Measurements from ENCODE around the gene IYD. TPM values are rescaled to one million over a fixed set of nuclear protein-coding genes. Genes with fewer than 3 reads are reported as not detected.

IYD gene, protein sequence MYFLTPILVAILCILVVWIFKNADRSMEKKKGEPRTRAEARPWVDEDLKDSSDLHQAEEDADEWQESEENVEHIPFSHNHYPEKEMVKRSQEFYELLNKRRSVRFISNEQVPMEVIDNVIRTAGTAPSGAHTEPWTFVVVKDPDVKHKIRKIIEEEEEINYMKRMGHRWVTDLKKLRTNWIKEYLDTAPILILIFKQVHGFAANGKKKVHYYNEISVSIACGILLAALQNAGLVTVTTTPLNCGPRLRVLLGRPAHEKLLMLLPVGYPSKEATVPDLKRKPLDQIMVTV
- not detected for polyA plus RNA-seq (ENCODE audit: low read depth in 6 of 6)

- Mint-ChIP-seq H3K9me3 (peaks cover 0 to 3% (median 0%) of the 10 kb centered on the region in 7 donors), H3K4me1 (no peaks in the 10 kb centered on the region), H3K4me3 (no peak within 1 kb of the TSS), H3K27ac (no peak within 1 kb of the TSS), H3K36me3 (no peaks in the 10 kb centered on the region), H3K27me3 (peaks cover 8 to 32% (median 28%) of the 10 kb centered on the region in 3 donors)
- DNase-seq (no peak), ATAC-seq (ENCODE audit: low read depth in 2 of 2) (no peak)
These were observed at the start of gene IYD for GRCh38 chr6:150368762-150369161. Gene IYD (plus strand): TSS chr6:150369012. CDS start chr6:150369032, 20 bp downstream.

DNA sequence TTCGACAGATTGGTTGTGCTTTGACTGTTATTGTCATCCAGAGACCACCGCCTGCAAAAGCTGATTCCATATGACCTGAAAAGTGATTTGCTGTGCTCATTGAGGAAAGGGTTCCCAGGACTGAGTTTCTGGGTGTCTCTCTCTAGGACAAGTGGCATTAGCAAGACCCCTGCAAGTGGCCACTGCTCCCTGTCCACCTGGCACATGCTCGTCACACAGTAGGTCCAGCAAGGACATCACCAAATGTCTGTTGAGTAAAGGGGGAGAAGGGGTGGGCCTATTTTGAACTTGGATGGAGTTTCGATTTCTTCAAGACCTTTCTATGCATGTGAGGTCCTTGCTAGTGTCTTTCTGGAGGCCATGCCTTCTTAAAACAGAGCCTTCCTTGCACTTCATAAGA lies 48.9 kb upstream of the IYD start:
- ATAC-seq (ENCODE audit: low read depth in 2 of 2) (no peak), DNase-seq (no peak)
- Mint-ChIP-seq H3K4me1 (no peaks in the 10 kb centered on the region), H3K27me3 (peaks cover 18 to 34% (median 22%) of the 10 kb centered on the region in 3 donors), H3K27ac (no peak overlapping the region), H3K9me3 (peaks cover 0 to 3% (median 0%) of the 10 kb centered on the region in 7 donors), H3K36me3 (no peaks in the 10 kb centered on the region), H3K4me3 (peak overlapping the region in 1 of 8 donors; percentile 42)

- Mint-ChIP-seq H3K27me3 (peaks cover 17 to 31% (median 18%) of the 10 kb centered on the region in 3 donors), H3K27ac (no peak overlapping the region), H3K4me3 (no peak overlapping the region), H3K9me3 (peaks cover 0 to under 1% (median 0%) of the 10 kb centered on the region in 7 donors), H3K36me3 (peaks cover 0 to 1% of the 10 kb centered on the region in 2 donors), H3K4me1 (no peaks in the 10 kb centered on the region)
- ATAC-seq (ENCODE audit: low read depth in 2 of 2) (no peak), DNase-seq (no peak)
These were observed 48.4 kb upstream of the IYD start for GRCh38 chr6:150320442-150320841.

GRCh38 chr6:150322466-150322871 lies 46.3 kb upstream of the IYD start:
- H3K27ac Mint-ChIP-seq = no peak overlapping the region
- H3K9me3 Mint-ChIP-seq = peaks cover 0 to 5% (median 0%) of the 10 kb centered on the region in 7 donors
- peaks cover 0 to 8% of the 10 kb centered on the region in 2 donors for H3K36me3 Mint-ChIP-seq
- peaks cover 0 to 4% (median 0%) of the 10 kb centered on the region in 3 donors for H3K4me1 Mint-ChIP-seq
- no peak for DNase-seq
- no peak for ATAC-seq (ENCODE audit: low read depth in 2 of 2)
- H3K4me3 Mint-ChIP-seq = no peak overlapping the region
- peaks cover 12 to 30% (median 16%) of the 10 kb centered on the region in 3 donors for H3K27me3 Mint-ChIP-seq

DNA sequence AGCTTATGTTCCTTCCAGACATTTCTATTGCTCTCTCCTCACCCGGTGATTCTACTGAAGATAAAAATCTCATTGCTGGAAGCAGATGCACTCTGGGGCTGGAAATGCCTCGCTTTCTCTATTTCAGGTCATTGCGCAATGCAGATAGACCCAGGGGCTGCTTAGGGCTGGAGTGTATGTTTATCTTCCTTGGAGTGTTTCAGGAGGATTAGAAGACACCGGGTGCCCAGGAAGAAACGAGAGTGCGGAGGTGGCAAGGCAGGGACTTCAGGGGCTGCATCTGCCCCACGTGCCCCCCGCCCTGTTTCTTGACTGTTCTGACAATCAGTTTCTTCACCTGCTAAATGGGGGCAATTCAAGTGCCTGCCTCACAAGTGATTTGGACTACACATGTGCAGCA lies 45.6 kb upstream of the IYD start:
- no peak for DNase-seq
- no peak for ATAC-seq (ENCODE audit: low read depth in 2 of 2)
- H3K4me1 Mint-ChIP-seq = peaks cover 0 to 4% (median 0%) of the 10 kb centered on the region in 3 donors
- H3K27ac Mint-ChIP-seq = no peak overlapping the region
- peaks cover 0 to 5% (median 0%) of the 10 kb centered on the region in 7 donors for H3K9me3 Mint-ChIP-seq
- peaks cover 0 to 8% of the 10 kb centered on the region in 2 donors for H3K36me3 Mint-ChIP-seq
- no peak overlapping the region for H3K4me3 Mint-ChIP-seq
- peaks cover 12 to 30% (median 16%) of the 10 kb centered on the region in 3 donors for H3K27me3 Mint-ChIP-seq

DNA sequence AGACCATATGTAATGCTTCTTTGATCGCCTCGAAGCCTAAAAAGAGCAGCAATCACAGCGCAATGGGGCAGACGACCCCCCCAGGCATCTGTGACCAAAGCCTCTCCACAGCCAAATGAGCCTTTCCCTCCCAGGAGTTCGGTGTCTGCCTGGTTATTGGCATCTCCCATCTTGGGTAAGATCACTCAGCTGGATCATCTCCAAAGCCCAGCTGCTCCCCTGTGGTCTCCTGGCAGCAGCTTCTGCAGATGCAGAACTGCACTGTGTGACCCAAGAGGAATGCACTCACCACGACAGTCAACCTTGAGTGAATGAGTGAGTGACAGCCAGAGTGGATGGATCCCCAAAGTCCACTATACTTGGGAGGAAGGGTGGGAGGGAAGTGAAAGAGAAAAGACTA lies 44.8 kb upstream of the IYD start:
- Mint-ChIP-seq H3K4me1 (peaks cover 0 to 4% (median 0%) of the 10 kb centered on the region in 3 donors), H3K27ac (no peak overlapping the region)
- ATAC-seq (ENCODE audit: low read depth in 2 of 2) = no peak

DNA sequence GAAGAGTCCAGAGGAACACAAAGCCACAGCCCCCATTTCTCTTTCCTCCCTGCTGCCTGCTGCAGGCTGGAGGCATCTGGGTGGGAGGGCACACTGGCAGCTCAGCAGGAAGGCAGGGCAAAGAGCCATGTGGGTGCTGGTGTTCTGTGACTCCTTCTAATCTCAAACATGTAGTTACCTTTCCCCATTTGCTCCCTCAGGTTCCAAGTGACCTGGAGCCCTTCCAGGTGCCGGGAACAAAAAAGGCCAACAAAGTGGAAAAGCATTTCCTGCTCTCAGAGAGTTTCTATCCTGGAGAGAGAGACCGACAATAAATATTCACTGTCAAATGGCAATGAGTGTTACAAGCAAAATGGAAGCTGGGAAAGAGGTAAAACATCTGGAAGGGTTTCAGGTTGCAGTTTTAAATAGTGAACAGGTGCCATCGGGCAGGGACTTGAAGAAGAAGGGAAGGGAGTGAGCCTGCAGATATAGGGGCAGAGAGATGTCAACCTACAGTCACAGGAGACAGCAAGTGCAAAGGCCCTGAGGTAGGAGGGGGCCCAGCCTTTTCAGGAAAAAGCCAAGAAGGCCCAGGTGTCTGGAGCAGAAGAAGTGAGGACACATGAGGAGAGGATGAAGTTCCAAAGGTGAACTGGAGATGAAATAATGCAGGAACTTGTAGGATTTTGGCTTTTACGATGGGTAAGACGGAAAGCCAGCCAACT lies 43.6 kb upstream of the IYD start:
- peaks cover 0 to 4% (median 0%) of the 10 kb centered on the region in 3 donors for H3K4me1 Mint-ChIP-seq
- H3K36me3 Mint-ChIP-seq = peaks cover 0 to 8% of the 10 kb centered on the region in 2 donors
- peaks cover 0 to 5% (median 0%) of the 10 kb centered on the region in 7 donors for H3K9me3 Mint-ChIP-seq
- no peak overlapping the region for H3K27ac Mint-ChIP-seq
- no peak overlapping the region for H3K4me3 Mint-ChIP-seq
- peaks cover 9 to 30% (median 16%) of the 10 kb centered on the region in 3 donors for H3K27me3 Mint-ChIP-seq
- no peak for DNase-seq
- ATAC-seq (ENCODE audit: low read depth in 2 of 2) = no peak

More for the DNA sequence above, 44.8 kb upstream of the IYD start:
- no peak overlapping the region for H3K4me3 Mint-ChIP-seq
- H3K36me3 Mint-ChIP-seq = peaks cover 0 to 8% of the 10 kb centered on the region in 2 donors
- DNase-seq = no peak
- peaks cover 10 to 30% (median 16%) of the 10 kb centered on the region in 3 donors for H3K27me3 Mint-ChIP-seq
- peaks cover 0 to 5% (median 0%) of the 10 kb centered on the region in 7 donors for H3K9me3 Mint-ChIP-seq

DNA sequence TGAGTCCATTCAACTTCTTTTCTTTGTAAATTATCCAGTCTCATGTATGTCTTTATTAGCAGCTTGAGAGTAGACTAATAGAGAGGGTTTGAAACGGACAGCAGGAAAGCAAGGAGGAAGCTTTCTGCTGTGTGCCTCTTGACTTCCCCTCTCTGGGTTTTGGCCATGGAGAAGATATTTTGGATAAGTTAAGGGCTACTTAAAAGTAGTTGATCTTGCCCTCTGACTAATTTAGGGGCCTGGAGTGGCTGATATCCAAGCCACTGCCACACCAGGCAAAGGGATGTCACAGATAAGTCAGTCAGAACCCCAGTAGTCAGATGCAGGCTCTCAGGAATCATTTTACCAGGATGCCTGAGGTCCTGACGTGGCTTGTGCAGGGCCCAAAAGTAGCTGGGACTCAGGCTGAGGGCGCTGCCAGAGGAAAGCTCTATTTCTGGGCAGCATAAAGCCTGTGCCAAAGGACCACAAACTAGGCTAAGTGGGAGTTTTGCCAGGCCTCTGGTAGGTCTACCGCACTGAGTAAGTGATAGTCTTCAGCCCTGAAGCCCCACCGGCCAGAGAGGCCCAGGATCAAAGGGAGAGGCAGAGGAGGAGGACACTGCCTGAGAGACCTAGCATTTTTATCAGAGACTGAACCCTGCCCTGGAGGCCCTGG lies 41.6 kb upstream of the IYD start:
- Mint-ChIP-seq H3K36me3 (peaks cover 0 to 8% of the 10 kb centered on the region in 2 donors), H3K27me3 (peaks cover 13 to 23% (median 18%) of the 10 kb centered on the region in 3 donors), H3K4me3 (no peak overlapping the region), H3K9me3 (peaks cover 0 to 5% (median 0%) of the 10 kb centered on the region in 7 donors), H3K27ac (peak overlapping the region in 1 of 6 donors; percentile 68), H3K4me1 (peaks cover 0 to 4% (median 0%) of the 10 kb centered on the region in 3 donors)
- no peak for DNase-seq
- ATAC-seq (ENCODE audit: low read depth in 2 of 2) = no peak

- ATAC-seq (ENCODE audit: low read depth in 2 of 2) = no peak
- peaks cover 0 to 5% (median 0%) of the 10 kb centered on the region in 7 donors for H3K9me3 Mint-ChIP-seq
These were observed 39.9 kb upstream of the IYD start for GRCh38 chr6:150328744-150329405.

DNA sequence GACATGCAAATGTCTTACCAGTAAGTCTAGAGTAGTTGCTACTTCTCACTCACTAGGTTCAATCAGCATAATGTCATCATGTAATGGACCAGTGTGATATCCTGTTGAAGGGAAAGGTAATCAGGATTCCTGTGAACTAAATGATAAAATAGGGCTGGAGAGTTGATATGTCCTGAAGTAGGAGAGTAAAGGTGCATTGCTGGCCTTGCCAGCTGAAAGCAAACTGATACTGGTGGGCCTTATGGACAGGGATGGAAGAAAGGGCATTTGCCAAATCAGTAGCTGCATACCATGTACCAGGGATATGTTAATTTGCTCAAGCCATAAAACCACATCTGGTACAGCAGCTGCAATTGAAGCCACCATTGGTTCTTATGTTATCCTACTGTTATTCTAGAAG lies 37.5 kb upstream of the IYD start:
- Mint-ChIP-seq H3K4me3 (no peak overlapping the region), H3K27ac (no peak overlapping the region), H3K9me3 (no peaks in the 10 kb centered on the region), H3K36me3 (no peaks in the 10 kb centered on the region), H3K27me3 (peaks cover 16 to 23% (median 17%) of the 10 kb centered on the region in 3 donors), H3K4me1 (no peaks in the 10 kb centered on the region)
- ATAC-seq (ENCODE audit: low read depth in 2 of 2) (no peak), DNase-seq (no peak)

More at GRCh38 chr6:150328744-150329405, 39.9 kb upstream of the IYD start:
- Mint-ChIP-seq H3K4me3 (no peak overlapping the region), H3K4me1 (peaks cover 0 to 4% (median 0%) of the 10 kb centered on the region in 3 donors), H3K27ac (no peak overlapping the region), H3K27me3 (peaks cover 15 to 17% (median 17%) of the 10 kb centered on the region in 3 donors), H3K36me3 (peaks cover 0 to 8% of the 10 kb centered on the region in 2 donors)
- DNase-seq = no peak

- Mint-ChIP-seq H3K36me3 (no peaks in the 10 kb centered on the region), H3K4me3 (no peak overlapping the region), H3K9me3 (no peaks in the 10 kb centered on the region), H3K27me3 (peaks cover 13 to 23% (median 16%) of the 10 kb centered on the region in 3 donors), H3K27ac (no peak overlapping the region), H3K4me1 (no peaks in the 10 kb centered on the region)
- ATAC-seq (ENCODE audit: low read depth in 2 of 2) (no peak), DNase-seq (no peak)
These were observed 35.8 kb upstream of the IYD start for GRCh38 chr6:150332939-150333584.

DNA sequence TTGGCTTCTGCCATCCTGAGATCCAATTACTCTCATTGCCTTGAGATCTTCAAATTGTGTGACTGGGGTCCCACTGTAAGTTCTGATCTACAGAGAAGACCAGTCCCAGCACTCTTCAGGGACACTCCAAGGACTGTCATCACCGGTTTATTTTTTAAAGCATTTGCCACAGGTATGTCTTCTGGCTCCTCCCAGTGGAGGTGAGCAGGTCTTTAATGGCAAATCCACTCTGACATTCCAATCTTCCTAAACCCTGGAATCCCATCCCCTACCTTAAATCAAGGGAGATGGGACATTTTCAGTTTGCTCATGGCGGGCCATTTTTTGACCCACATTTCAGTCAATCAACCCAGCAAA lies 35.2 kb upstream of the IYD start:
- Mint-ChIP-seq H3K36me3 (no peaks in the 10 kb centered on the region), H3K4me1 (no peaks in the 10 kb centered on the region), H3K27ac (no peak overlapping the region), H3K4me3 (no peak overlapping the region), H3K9me3 (no peaks in the 10 kb centered on the region), H3K27me3 (peaks cover 13 to 23% (median 16%) of the 10 kb centered on the region in 3 donors)
- DNase-seq (no peak), ATAC-seq (ENCODE audit: low read depth in 2 of 2) (no peak)
